Endodermal cell (in vitro differentiated cells): ENCODE measurements around the gene CSNK1G1. TPM values are rescaled to one million over a fixed set of nuclear protein-coding genes. Genes with fewer than 3 reads are reported as not detected.

Source experiments
- DNase-seq: peaks from one replicate; pipeline ENCODE4 v3.0.0-alpha.2; 2017
- H3K27ac ChIP-seq: 2 replicates; pipeline ENCODE4 v1.5.1; 2013; ENCODE audit warnings: mild to moderate bottlenecking, low read depth, low read length, moderate library complexity
- H3K27me3 ChIP-seq: 2 replicates; pipeline ENCODE4 v1.6.1; 2013; ENCODE audit warnings: mild to moderate bottlenecking, low read length, moderate library complexity; ENCODE audit not compliant: insufficient read depth, control insufficient read depth, poor library complexity, severe bottlenecking
- H3K36me3 ChIP-seq: 2 replicates; pipeline ENCODE4 v1.7.0; 2013; ENCODE audit warnings: mild to moderate bottlenecking, low read length, moderate library complexity; ENCODE audit not compliant: control insufficient read depth, insufficient read depth
- H3K4me1 ChIP-seq: one replicate; pipeline ENCODE4 v1.7.0; 2013; ENCODE audit warnings: low read length; ENCODE audit not compliant: control insufficient read depth, insufficient read depth
- H3K4me3 ChIP-seq: 2 replicates; pipeline ENCODE4 v1.5.1; 2013; ENCODE audit warnings: mild to moderate bottlenecking, low read length, moderate library complexity
- H3K9ac ChIP-seq: 2 replicates; pipeline ENCODE4 v1.6.1; 2013; ENCODE audit warnings: mild to moderate bottlenecking, low read length, moderate library complexity; ENCODE audit not compliant: poor library complexity, severe bottlenecking; ENCODE audit errors: extremely low read depth
- H3K9me3 ChIP-seq: 2 replicates; pipeline ENCODE4 v1.6.1; 2013; ENCODE audit warnings: mild to moderate bottlenecking, low read length, moderate library complexity; ENCODE audit not compliant: control insufficient read depth
- H3K27ac Mint-ChIP-seq: 2 replicates; pipeline ENCODE4 v1.8.0; 2020; ENCODE audit warnings: mixed read lengths
- H3K27me3 Mint-ChIP-seq: 2 replicates; pipeline ENCODE4 v1.8.0; 2021; ENCODE audit warnings: mild to moderate bottlenecking, mixed read lengths; ENCODE audit not compliant: insufficient read depth
- H3K36me3 Mint-ChIP-seq: 2 replicates; pipeline ENCODE4 v1.8.0; 2020; ENCODE audit warnings: low read depth, mixed read lengths
- H3K4me1 Mint-ChIP-seq: 2 replicates; pipeline ENCODE4 v1.8.0; 2020; ENCODE audit warnings: mixed read lengths
- H3K4me3 Mint-ChIP-seq: 2 replicates; pipeline ENCODE4 v1.8.0; 2020; ENCODE audit warnings: mild to moderate bottlenecking, moderate library complexity, mixed read lengths
- H3K9me3 Mint-ChIP-seq: 2 replicates; pipeline ENCODE4 v1.8.0; 2020; ENCODE audit warnings: mild to moderate bottlenecking, mixed read lengths
- WGBS, 2 experiments: methylation state at CpG; one replicate each; pipeline versions ENCODE4 v1.1.5 to v1.1.7; 2013; ENCODE audit warnings: missing lambda C conversion rate in 2 of 2, mixed read lengths in 1 of 2; ENCODE audit not compliant: insufficient coverage in 1 of 2, insufficient read length in 1 of 2; 5-methylcytosine and 5-hydroxymethylcytosine counted together
- total RNA-seq, 2 donors: library from RNA; stranded (reverse); fragmentation: NEBNext Ultra II Directional in 1 of 2; extraction: Animal tissue kit (Norgen Biotek cat#: 25700) in 1 of 2; gene quantifications; 2 replicates in 1 of 2; 3 replicates in 1 of 2; pipeline ENCODE4 v1.2.1, GENCODE V29; 2021
- TF ChIP-seq, protein P1 (sequence below): fragments of 200-600 bp; sonication (generic); conservative IDR thresholded peaks from 2 replicates; pipeline ENCODE4 v1.5.0; 2021; ENCODE audit warnings: antibody characterized with exemption, mild to moderate bottlenecking

Gene CSNK1G1
- total RNA-seq, 2 donors from 2014 or later, result 24.5 to 31.4 TPM

DNA sequence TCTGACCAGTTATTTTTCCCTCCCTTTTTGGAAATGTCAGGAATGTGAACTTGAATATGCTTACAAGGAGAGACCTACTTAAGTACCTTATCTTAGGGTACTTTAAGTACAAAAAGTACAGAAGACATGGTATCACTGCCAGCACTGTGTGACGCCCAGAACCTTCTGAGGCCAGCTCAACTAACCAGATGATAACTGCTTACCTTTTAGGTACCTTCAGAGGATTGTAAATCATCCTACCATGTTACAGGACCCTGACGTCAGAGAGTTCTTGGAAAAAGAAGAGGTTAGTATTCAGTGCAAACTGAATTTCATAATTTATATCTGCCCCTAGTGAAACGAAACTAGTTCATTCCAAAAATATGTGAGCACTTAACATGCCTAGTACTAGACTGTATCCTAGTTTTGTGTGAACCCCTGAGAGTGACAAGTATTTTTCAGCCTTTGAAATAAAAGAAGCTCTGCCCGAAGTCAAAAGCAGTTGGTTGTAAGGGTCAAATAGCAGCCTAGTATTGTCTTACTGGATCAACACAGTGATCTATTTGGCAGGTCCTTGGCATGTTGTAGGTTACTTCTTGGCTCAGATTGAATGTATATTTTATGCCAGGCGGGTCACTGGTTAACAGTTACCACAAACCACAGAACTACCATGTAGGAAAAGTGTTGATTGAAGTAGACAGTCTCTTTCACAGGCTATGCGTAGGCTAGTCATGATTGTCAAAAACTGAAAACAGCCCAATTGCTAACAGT lies 228.3 kb downstream of the CSNK1G1 start:
- H3K36me3 Mint-ChIP-seq, result peaks cover 74% of the 10 kb centered on the region
- Histone ChIP-seq H3K27ac (no peak overlapping the region), H3K4me3 (no peak overlapping the region), H3K36me3 (peaks cover 54% of the 10 kb centered on the region), H3K4me1 (no peaks in the 10 kb centered on the region), H3K9me3 (no peaks in the 10 kb centered on the region), H3K9ac (no peak overlapping the region), H3K27me3 (no peaks in the 10 kb centered on the region)
- H3K27me3 Mint-ChIP-seq, result no peaks in the 10 kb centered on the region
- no peak overlapping the region for H3K27ac Mint-ChIP-seq
- H3K9me3 Mint-ChIP-seq, result no peaks in the 10 kb centered on the region
- 92 to 97% methylated on average over 3 to 6 of the region's 6 CpGs for WGBS, 2 experiments
- H3K4me3 Mint-ChIP-seq, result no peak overlapping the region
- no peaks in the 10 kb centered on the region for H3K4me1 Mint-ChIP-seq
- no peak for DNase-seq
- TF ChIP-seq, protein P1, sequence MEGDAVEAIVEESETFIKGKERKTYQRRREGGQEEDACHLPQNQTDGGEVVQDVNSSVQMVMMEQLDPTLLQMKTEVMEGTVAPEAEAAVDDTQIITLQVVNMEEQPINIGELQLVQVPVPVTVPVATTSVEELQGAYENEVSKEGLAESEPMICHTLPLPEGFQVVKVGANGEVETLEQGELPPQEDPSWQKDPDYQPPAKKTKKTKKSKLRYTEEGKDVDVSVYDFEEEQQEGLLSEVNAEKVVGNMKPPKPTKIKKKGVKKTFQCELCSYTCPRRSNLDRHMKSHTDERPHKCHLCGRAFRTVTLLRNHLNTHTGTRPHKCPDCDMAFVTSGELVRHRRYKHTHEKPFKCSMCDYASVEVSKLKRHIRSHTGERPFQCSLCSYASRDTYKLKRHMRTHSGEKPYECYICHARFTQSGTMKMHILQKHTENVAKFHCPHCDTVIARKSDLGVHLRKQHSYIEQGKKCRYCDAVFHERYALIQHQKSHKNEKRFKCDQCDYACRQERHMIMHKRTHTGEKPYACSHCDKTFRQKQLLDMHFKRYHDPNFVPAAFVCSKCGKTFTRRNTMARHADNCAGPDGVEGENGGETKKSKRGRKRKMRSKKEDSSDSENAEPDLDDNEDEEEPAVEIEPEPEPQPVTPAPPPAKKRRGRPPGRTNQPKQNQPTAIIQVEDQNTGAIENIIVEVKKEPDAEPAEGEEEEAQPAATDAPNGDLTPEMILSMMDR, result no peak

DNA sequence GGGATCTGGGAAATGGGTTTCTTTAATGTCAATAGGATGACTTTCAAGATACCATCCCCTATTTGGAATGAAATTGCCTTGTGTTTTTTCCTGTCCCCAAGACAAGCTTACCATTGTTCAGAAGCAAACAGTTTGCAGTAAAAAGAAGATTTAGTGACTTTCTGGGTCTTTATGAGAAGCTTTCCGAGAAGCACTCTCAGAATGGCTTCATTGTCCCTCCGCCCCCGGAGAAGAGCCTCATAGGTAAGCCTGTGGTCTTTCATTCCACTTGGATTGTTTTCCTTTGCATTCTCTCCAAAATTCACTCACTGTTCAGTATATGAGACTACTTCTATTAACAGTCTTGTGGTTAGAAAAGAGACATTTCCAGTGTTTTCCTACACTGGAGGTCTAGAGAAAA lies 230.0 kb downstream of the CSNK1G1 start:
- Histone ChIP-seq H3K4me3 (no peak overlapping the region), H3K27me3 (no peaks in the 10 kb centered on the region), H3K9ac (no peak overlapping the region), H3K9me3 (no peaks in the 10 kb centered on the region), H3K36me3 (peaks cover 37% of the 10 kb centered on the region), H3K27ac (no peak overlapping the region), H3K4me1 (no peaks in the 10 kb centered on the region)
- Mint-ChIP-seq H3K27me3 (no peaks in the 10 kb centered on the region), H3K4me1 (no peaks in the 10 kb centered on the region), H3K9me3 (no peaks in the 10 kb centered on the region), H3K27ac (no peak overlapping the region), H3K4me3 (no peak overlapping the region), H3K36me3 (peaks cover 61% of the 10 kb centered on the region)
- DNase-seq, result no peak
- WGBS, 2 experiments, result 61 to 67% methylated on average over 3 of the region's 3 CpGs
- TF ChIP-seq, protein P1, result no peak

DNA sequence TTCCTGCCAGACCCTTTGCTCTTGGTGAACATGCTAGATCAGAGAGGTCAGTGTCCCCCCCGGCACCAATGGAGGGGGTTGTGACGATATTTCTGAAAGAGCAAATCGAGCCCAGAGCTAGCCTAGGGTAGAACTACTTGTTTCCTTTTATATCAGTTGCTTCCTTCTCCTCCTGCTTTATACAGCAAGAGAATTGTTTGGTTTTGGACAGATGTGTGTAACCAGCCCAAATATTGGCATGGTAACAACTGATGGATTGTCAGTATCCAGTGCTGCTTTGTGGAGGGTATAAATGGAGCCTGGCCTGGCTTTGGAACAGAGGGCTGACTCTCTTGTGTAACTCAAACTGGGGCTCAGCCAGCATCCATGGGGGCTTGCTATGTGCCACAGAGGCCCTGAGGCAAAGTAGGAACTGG lies 233.0 kb downstream of the CSNK1G1 start:
- no peaks in the 10 kb centered on the region for H3K27me3 Mint-ChIP-seq
- no peaks in the 10 kb centered on the region for H3K27me3 ChIP-seq
- H3K4me1 Mint-ChIP-seq, result no peaks in the 10 kb centered on the region
- no peak overlapping the region for H3K9ac ChIP-seq
- peaks cover 64% of the 10 kb centered on the region for H3K36me3 Mint-ChIP-seq
- WGBS, 2 experiments, result 80 to 91% methylated on average over 1 to 3 of the region's 3 CpGs
- H3K4me1 ChIP-seq, result no peaks in the 10 kb centered on the region
- TF ChIP-seq, protein P1, result no peak
- peaks cover 43% of the 10 kb centered on the region for H3K36me3 ChIP-seq
- no peaks in the 10 kb centered on the region for H3K9me3 ChIP-seq
- H3K27ac ChIP-seq, result no peak overlapping the region
- DNase-seq, result no peak
- no peak overlapping the region for H3K4me3 Mint-ChIP-seq
- H3K27ac Mint-ChIP-seq, result no peak overlapping the region
- H3K9me3 Mint-ChIP-seq, result no peaks in the 10 kb centered on the region
- no peak overlapping the region for H3K4me3 ChIP-seq
